Activated T-cell treated with anti-CD3 and anti-CD28 coated beads, Interleukin-2, amount 50 U/mL, for 4 hours (primary cell): Measurements from ENCODE around the gene AADACL3. TPM values are rescaled to one million over a fixed set of nuclear protein-coding genes. Genes with fewer than 3 reads are reported as not detected.
"Not testable (repeated sequence)": the region's sequence is repeated elsewhere in the genome, so short reads cannot be mapped to it uniquely, and the experiment has no call there.

Source experiments
- ATAC-seq, 2 donors: fragments of 200-7000 bp; cut with Tn5 transposase; one replicate each; pipeline ENCODE4 v1.10.0; 2021
- DNase-seq: peaks from one replicate; pipeline ENCODE4 v3.0.0-alpha.2; 2020
- H3K27me3 Mint-ChIP-seq: one replicate; pipeline ENCODE4 v1.8.0; 2021; ENCODE audit warnings: low read depth, mixed read lengths
- H3K36me3 Mint-ChIP-seq: one replicate; pipeline ENCODE4 v1.8.0; 2022; ENCODE audit warnings: mixed read lengths; ENCODE audit not compliant: insufficient read depth
- H3K4me1 Mint-ChIP-seq: one replicate; pipeline ENCODE4 v1.8.0; 2021; ENCODE audit warnings: low read depth, mixed read lengths
- H3K4me3 Mint-ChIP-seq: one replicate; pipeline ENCODE4 v1.8.0; 2021; ENCODE audit warnings: mild to moderate bottlenecking, moderate library complexity, mixed read lengths
- H3K9me3 Mint-ChIP-seq: one replicate; pipeline ENCODE4 v1.8.0; 2021; ENCODE audit warnings: mixed read lengths
- total RNA-seq, 3 donors: library from RNA; stranded (reverse); gene quantifications; one replicate each; pipeline ENCODE4 v1.2.1, GENCODE V29; 2021

AADACL3 gene
- total RNA-seq: not detected

GRCh38 chr1:12715896-12716437, at the start of gene AADACL3:
Gene AADACL3 (plus strand): TSS chr1:12716110. CDS start chr1:12716177, 67 bp downstream.
- no peaks in the 10 kb centered on the region for H3K36me3 Mint-ChIP-seq
- no peak within 1 kb of the TSS for H3K4me3 Mint-ChIP-seq
- no peaks in the 10 kb centered on the region for H3K9me3 Mint-ChIP-seq

GRCh38 chr1:12666141-12666735, 49.7 kb upstream of the AADACL3 start:
- Mint-ChIP-seq H3K4me1 (no peaks in the 10 kb centered on the region), H3K27me3 (peaks cover 3% of the 10 kb centered on the region), H3K9me3 (peaks cover 10% of the 10 kb centered on the region), H3K36me3 (no peaks in the 10 kb centered on the region), H3K4me3 (no peak overlapping the region)
- DNase-seq: no peak
- ATAC-seq: no peak

More at GRCh38 chr1:12715896-12716437, at the start of gene AADACL3:
- DNase-seq: no peak
- no peak for ATAC-seq
- H3K27me3 Mint-ChIP-seq: peaks cover 19% of the 10 kb centered on the region
- no peaks in the 10 kb centered on the region for H3K4me1 Mint-ChIP-seq

GRCh38 chr1:12669529-12670068, 46.3 kb upstream of the AADACL3 start:
- Mint-ChIP-seq H3K4me3 (no peak overlapping the region), H3K27me3 (peaks cover 16% of the 10 kb centered on the region), H3K9me3 (peaks cover 7% of the 10 kb centered on the region), H3K36me3 (no peaks in the 10 kb centered on the region), H3K4me1 (no peaks in the 10 kb centered on the region)
- no peak for DNase-seq
- ATAC-seq: no peak

- Mint-ChIP-seq H3K4me3 (no peak overlapping the region), H3K36me3 (no peaks in the 10 kb centered on the region), H3K27me3 (peaks cover 32% of the 10 kb centered on the region), H3K4me1 (no peaks in the 10 kb centered on the region), H3K9me3 (no peaks in the 10 kb centered on the region)
- ATAC-seq (no peak), DNase-seq (no peak)
These were observed 41.6 kb upstream of the AADACL3 start for GRCh38 chr1:12674358-12674757.

- H3K4me1 Mint-ChIP-seq, DNase-seq, ATAC-seq: not testable (repeated sequence)
These were observed 39.8 kb upstream of the AADACL3 start for GRCh38 chr1:12676122-12676521.

GRCh38 chr1:12677565-12677964, 38.3 kb upstream of the AADACL3 start:
- H3K4me3 Mint-ChIP-seq: no peak overlapping the region
- no peaks in the 10 kb centered on the region for H3K4me1 Mint-ChIP-seq
- H3K27me3 Mint-ChIP-seq: peaks cover 32% of the 10 kb centered on the region
- peaks cover 7% of the 10 kb centered on the region for H3K9me3 Mint-ChIP-seq
- no peak for ATAC-seq
- DNase-seq: no peak
- no peaks in the 10 kb centered on the region for H3K36me3 Mint-ChIP-seq

More at GRCh38 chr1:12676122-12676521, 39.8 kb upstream of the AADACL3 start:
- not testable (repeated sequence) for H3K9me3 Mint-ChIP-seq, H3K36me3 Mint-ChIP-seq, H3K4me3 Mint-ChIP-seq
- peaks cover 38% of the 10 kb centered on the region for H3K27me3 Mint-ChIP-seq

- Mint-ChIP-seq H3K36me3 (no peaks in the 10 kb centered on the region), H3K4me3 (no peak overlapping the region), H3K27me3 (peaks cover 35% of the 10 kb centered on the region), H3K9me3 (peaks cover 7% of the 10 kb centered on the region), H3K4me1 (no peaks in the 10 kb centered on the region)
- DNase-seq (no peak), ATAC-seq (no peak)
These were observed 37.6 kb upstream of the AADACL3 start for GRCh38 chr1:12678350-12678749.

GRCh38 chr1:12678820-12679219, 37.1 kb upstream of the AADACL3 start:
- peaks cover 34% of the 10 kb centered on the region for H3K27me3 Mint-ChIP-seq
- no peaks in the 10 kb centered on the region for H3K4me1 Mint-ChIP-seq
- ATAC-seq (no peak), DNase-seq (no peak)
- no peaks in the 10 kb centered on the region for H3K36me3 Mint-ChIP-seq
- H3K4me3 Mint-ChIP-seq: no peak overlapping the region
- H3K9me3 Mint-ChIP-seq: peaks cover 7% of the 10 kb centered on the region

- ATAC-seq (no peak), DNase-seq (no peak)
- Mint-ChIP-seq H3K9me3 (no peaks in the 10 kb centered on the region), H3K4me3 (no peak overlapping the region), H3K4me1 (no peaks in the 10 kb centered on the region), H3K27me3 (peaks cover 12% of the 10 kb centered on the region), H3K36me3 (no peaks in the 10 kb centered on the region)
These were observed 25.8 kb upstream of the AADACL3 start for GRCh38 chr1:12690156-12690555.

GRCh38 chr1:12692967-12693782, 22.7 kb upstream of the AADACL3 start:
- no peaks in the 10 kb centered on the region for H3K9me3 Mint-ChIP-seq
- no peak overlapping the region for H3K4me3 Mint-ChIP-seq
- no peaks in the 10 kb centered on the region for H3K36me3 Mint-ChIP-seq
- ATAC-seq (no peak), DNase-seq (no peak)
- no peaks in the 10 kb centered on the region for H3K4me1 Mint-ChIP-seq
- H3K27me3 Mint-ChIP-seq: peaks cover 9% of the 10 kb centered on the region

GRCh38 chr1:12696658-12697057, 19.3 kb upstream of the AADACL3 start:
- ATAC-seq (no peak), DNase-seq (no peak)
- H3K4me3 Mint-ChIP-seq: no peak overlapping the region
- peaks cover 2% of the 10 kb centered on the region for H3K36me3 Mint-ChIP-seq
- H3K9me3 Mint-ChIP-seq: peaks cover 4% of the 10 kb centered on the region
- H3K27me3 Mint-ChIP-seq: peaks cover 19% of the 10 kb centered on the region
- no peaks in the 10 kb centered on the region for H3K4me1 Mint-ChIP-seq

- ATAC-seq (no peak), DNase-seq (no peak)
- Mint-ChIP-seq H3K9me3 (peaks cover 4% of the 10 kb centered on the region), H3K4me1 (no peaks in the 10 kb centered on the region), H3K36me3 (peaks cover 2% of the 10 kb centered on the region), H3K4me3 (no peak overlapping the region), H3K27me3 (peaks cover 17% of the 10 kb centered on the region)
These were observed 18.5 kb upstream of the AADACL3 start for GRCh38 chr1:12697397-12697796.

GRCh38 chr1:12703821-12704451, 12.0 kb upstream of the AADACL3 start:
- no peaks in the 10 kb centered on the region for H3K4me1 Mint-ChIP-seq
- DNase-seq: no peak
- H3K36me3 Mint-ChIP-seq: peaks cover 2% of the 10 kb centered on the region
- peaks cover 19% of the 10 kb centered on the region for H3K27me3 Mint-ChIP-seq
- H3K4me3 Mint-ChIP-seq: no peak overlapping the region
- no peak for ATAC-seq
- H3K9me3 Mint-ChIP-seq: peaks cover 27% of the 10 kb centered on the region

- DNase-seq (no peak), ATAC-seq (no peak)
- H3K4me3 Mint-ChIP-seq: no peak overlapping the region
- no peaks in the 10 kb centered on the region for H3K4me1 Mint-ChIP-seq
- H3K36me3 Mint-ChIP-seq: no peaks in the 10 kb centered on the region
- peaks cover 24% of the 10 kb centered on the region for H3K9me3 Mint-ChIP-seq
- peaks cover 7% of the 10 kb centered on the region for H3K27me3 Mint-ChIP-seq
These were observed 9.8 kb upstream of the AADACL3 start for GRCh38 chr1:12706061-12706460.
